MM.1S (cell line): ENCODE data around the gene C17orf67.

Source experiments
- EZH2phosphoT487 ChIP-seq: fragments of 300-600 bp; sonication (generic); IDR thresholded peaks from 2 replicates; pipeline ENCODE4 v1.6.1; 2018; ENCODE audit warnings: antibody characterized with exemption, low read length
- TF ChIP-seq, protein P1 (sequence below): fragments of 300-600 bp; sonication (generic); IDR thresholded peaks from 2 replicates; pipeline ENCODE4 v1.5.1; 2016; ENCODE audit warnings: antibody characterized with exemption, low read length, mixed read lengths

DNA sequence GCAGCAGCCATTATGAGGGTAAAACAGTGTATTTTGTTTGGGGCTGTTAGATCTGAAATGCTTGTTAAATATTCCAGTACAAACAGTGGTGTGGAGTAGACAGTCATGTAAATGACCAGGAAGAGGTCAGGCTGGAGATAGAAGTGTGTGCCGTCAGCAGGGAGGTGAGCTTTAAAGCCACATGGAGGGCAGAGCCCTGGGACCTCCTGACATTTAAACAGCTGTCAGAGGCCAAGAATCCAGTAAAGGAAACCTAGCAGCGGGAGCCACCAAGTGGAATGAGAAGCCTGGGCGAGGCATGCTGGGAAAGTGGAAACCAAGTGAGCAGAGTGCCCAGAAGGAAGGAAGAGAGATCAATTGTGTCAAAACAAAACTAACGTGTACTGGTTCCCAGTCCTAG lies 26.8 kb downstream of the C17orf67 start:
- TF ChIP-seq, protein P1, sequence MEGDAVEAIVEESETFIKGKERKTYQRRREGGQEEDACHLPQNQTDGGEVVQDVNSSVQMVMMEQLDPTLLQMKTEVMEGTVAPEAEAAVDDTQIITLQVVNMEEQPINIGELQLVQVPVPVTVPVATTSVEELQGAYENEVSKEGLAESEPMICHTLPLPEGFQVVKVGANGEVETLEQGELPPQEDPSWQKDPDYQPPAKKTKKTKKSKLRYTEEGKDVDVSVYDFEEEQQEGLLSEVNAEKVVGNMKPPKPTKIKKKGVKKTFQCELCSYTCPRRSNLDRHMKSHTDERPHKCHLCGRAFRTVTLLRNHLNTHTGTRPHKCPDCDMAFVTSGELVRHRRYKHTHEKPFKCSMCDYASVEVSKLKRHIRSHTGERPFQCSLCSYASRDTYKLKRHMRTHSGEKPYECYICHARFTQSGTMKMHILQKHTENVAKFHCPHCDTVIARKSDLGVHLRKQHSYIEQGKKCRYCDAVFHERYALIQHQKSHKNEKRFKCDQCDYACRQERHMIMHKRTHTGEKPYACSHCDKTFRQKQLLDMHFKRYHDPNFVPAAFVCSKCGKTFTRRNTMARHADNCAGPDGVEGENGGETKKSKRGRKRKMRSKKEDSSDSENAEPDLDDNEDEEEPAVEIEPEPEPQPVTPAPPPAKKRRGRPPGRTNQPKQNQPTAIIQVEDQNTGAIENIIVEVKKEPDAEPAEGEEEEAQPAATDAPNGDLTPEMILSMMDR: no peak
- no peak for TF ChIP-seq EZH2phosphoT487
